Endodermal cell (in vitro differentiated cells): Measurements from ENCODE around the gene RASD1. TPM values are rescaled to one million over a fixed set of nuclear protein-coding genes. Genes with fewer than 3 reads are reported as not detected.

Source experiments
- DNase-seq: peaks from one replicate; pipeline ENCODE4 v3.0.0-alpha.2; 2017
- H3K27ac ChIP-seq: 2 replicates; pipeline ENCODE4 v1.5.1; 2013; ENCODE audit warnings: mild to moderate bottlenecking, low read depth, low read length, moderate library complexity
- H3K27me3 ChIP-seq: 2 replicates; pipeline ENCODE4 v1.6.1; 2013; ENCODE audit warnings: mild to moderate bottlenecking, low read length, moderate library complexity; ENCODE audit not compliant: insufficient read depth, control insufficient read depth, poor library complexity, severe bottlenecking
- H3K36me3 ChIP-seq: 2 replicates; pipeline ENCODE4 v1.7.0; 2013; ENCODE audit warnings: mild to moderate bottlenecking, low read length, moderate library complexity; ENCODE audit not compliant: control insufficient read depth, insufficient read depth
- H3K4me1 ChIP-seq: one replicate; pipeline ENCODE4 v1.7.0; 2013; ENCODE audit warnings: low read length; ENCODE audit not compliant: control insufficient read depth, insufficient read depth
- H3K4me3 ChIP-seq: 2 replicates; pipeline ENCODE4 v1.5.1; 2013; ENCODE audit warnings: mild to moderate bottlenecking, low read length, moderate library complexity
- H3K9ac ChIP-seq: 2 replicates; pipeline ENCODE4 v1.6.1; 2013; ENCODE audit warnings: mild to moderate bottlenecking, low read length, moderate library complexity; ENCODE audit not compliant: poor library complexity, severe bottlenecking; ENCODE audit errors: extremely low read depth
- H3K9me3 ChIP-seq: 2 replicates; pipeline ENCODE4 v1.6.1; 2013; ENCODE audit warnings: mild to moderate bottlenecking, low read length, moderate library complexity; ENCODE audit not compliant: control insufficient read depth
- H3K27ac Mint-ChIP-seq: 2 replicates; pipeline ENCODE4 v1.8.0; 2020; ENCODE audit warnings: mixed read lengths
- H3K27me3 Mint-ChIP-seq: 2 replicates; pipeline ENCODE4 v1.8.0; 2021; ENCODE audit warnings: mild to moderate bottlenecking, mixed read lengths; ENCODE audit not compliant: insufficient read depth
- H3K36me3 Mint-ChIP-seq: 2 replicates; pipeline ENCODE4 v1.8.0; 2020; ENCODE audit warnings: low read depth, mixed read lengths
- H3K4me1 Mint-ChIP-seq: 2 replicates; pipeline ENCODE4 v1.8.0; 2020; ENCODE audit warnings: mixed read lengths
- H3K4me3 Mint-ChIP-seq: 2 replicates; pipeline ENCODE4 v1.8.0; 2020; ENCODE audit warnings: mild to moderate bottlenecking, moderate library complexity, mixed read lengths
- H3K9me3 Mint-ChIP-seq: 2 replicates; pipeline ENCODE4 v1.8.0; 2020; ENCODE audit warnings: mild to moderate bottlenecking, mixed read lengths
- CTCF ChIP-seq: fragments of 200-600 bp; sonication (generic); conservative IDR thresholded peaks from 2 replicates; pipeline ENCODE4 v1.5.0; 2021; ENCODE audit warnings: antibody characterized with exemption, mild to moderate bottlenecking
- WGBS, 2 experiments: methylation state at CpG; one replicate each; pipeline versions ENCODE4 v1.1.5 to v1.1.7; 2013; ENCODE audit warnings: missing lambda C conversion rate in 2 of 2, mixed read lengths in 1 of 2; ENCODE audit not compliant: insufficient coverage in 1 of 2, insufficient read length in 1 of 2; 5-methylcytosine and 5-hydroxymethylcytosine counted together
- total RNA-seq, 2 donors: library from RNA; stranded (reverse); fragmentation: NEBNext Ultra II Directional in 1 of 2; extraction: Animal tissue kit (Norgen Biotek cat#: 25700) in 1 of 2; gene quantifications; 2 replicates in 1 of 2; 3 replicates in 1 of 2; pipeline ENCODE4 v1.2.1, GENCODE V29; 2021

The RASD1 gene
- total RNA-seq, 2 donors from 2014 or later = 1.9 to 2.5 TPM

- H3K36me3 Mint-ChIP-seq = no peaks in the 10 kb centered on the region
- peaks cover 10% of the 10 kb centered on the region for H3K4me1 Mint-ChIP-seq
- H3K27me3 Mint-ChIP-seq = no peaks in the 10 kb centered on the region
- WGBS, 2 experiments = 78 to 84% methylated on average over 8 to 15 of the region's 15 CpGs
- Histone ChIP-seq H3K4me1 (peaks cover 8% of the 10 kb centered on the region), H3K9me3 (no peaks in the 10 kb centered on the region), H3K27me3 (no peaks in the 10 kb centered on the region), H3K27ac (no peak overlapping the region), H3K9ac (no peak overlapping the region), H3K4me3 (no peak overlapping the region), H3K36me3 (no peaks in the 10 kb centered on the region)
- no peak for DNase-seq
- H3K4me3 Mint-ChIP-seq = no peak overlapping the region
- no peak overlapping the region for H3K27ac Mint-ChIP-seq
- no peak for TF ChIP-seq CTCF
- H3K9me3 Mint-ChIP-seq = no peaks in the 10 kb centered on the region
Observed at GRCh38 chr17:17518014-17518413, 21.8 kb upstream of the RASD1 start.

DNA sequence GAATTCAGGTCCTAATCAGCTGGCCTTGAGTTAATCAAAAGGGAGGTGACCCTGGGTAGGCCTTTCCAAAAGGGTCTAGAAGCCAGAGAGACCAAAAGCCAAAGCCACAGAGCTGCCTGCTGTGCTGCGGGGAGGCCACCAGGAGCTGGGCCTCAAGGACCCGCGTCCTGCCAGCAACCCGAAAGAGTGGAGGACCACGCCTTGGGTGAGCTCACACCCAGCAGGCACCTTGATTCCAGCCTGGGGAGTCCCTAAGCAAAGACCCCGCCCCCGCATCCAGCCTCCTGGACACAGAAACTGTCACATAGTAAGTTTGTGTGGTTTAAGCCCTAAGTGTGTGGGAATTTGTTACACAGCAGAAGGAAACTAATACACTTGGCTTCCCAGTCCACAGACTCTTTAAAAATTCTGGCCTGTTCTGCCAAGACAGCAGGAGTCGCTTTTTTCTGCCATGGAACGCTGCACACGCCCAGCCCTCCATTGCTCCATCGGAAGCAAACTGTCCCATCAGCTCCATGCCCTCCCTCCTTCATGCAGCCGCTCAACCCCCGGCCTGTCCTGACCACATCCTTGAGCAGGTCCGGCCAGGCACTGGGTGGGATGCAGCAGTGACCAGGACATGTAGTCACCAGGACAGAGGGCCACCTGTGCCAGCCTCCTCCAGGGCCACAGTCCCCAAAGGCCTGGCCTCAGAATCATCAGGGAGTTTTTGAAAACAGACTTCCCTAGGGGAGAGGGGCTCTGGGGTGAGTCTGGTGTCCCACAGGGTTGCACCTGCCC lies 20.9 kb upstream of the RASD1 start:
- Histone ChIP-seq H3K27ac (no peak overlapping the region), H3K4me1 (no peaks in the 10 kb centered on the region), H3K9me3 (no peaks in the 10 kb centered on the region), H3K9ac (no peak overlapping the region), H3K27me3 (no peaks in the 10 kb centered on the region), H3K36me3 (no peaks in the 10 kb centered on the region), H3K4me3 (no peak overlapping the region)
- H3K27me3 Mint-ChIP-seq = no peaks in the 10 kb centered on the region
- peak; percentile 16 for TF ChIP-seq CTCF
- H3K27ac Mint-ChIP-seq = peak overlapping the region; percentile 64
- 85 to 89% methylated on average over 14 of the region's 14 CpGs for WGBS, 2 experiments
- no peaks in the 10 kb centered on the region for H3K9me3 Mint-ChIP-seq
- H3K4me3 Mint-ChIP-seq = no peak overlapping the region
- DNase-seq = no peak
- H3K4me1 Mint-ChIP-seq = peaks cover 1% of the 10 kb centered on the region
- H3K36me3 Mint-ChIP-seq = no peaks in the 10 kb centered on the region

GRCh38 chr17:17515934-17516930 lies 20.0 kb upstream of the RASD1 start:
- no peaks in the 10 kb centered on the region for H3K4me1 Mint-ChIP-seq
- H3K27ac Mint-ChIP-seq = peak overlapping the region; percentile 64
- no peaks in the 10 kb centered on the region for H3K36me3 Mint-ChIP-seq
- H3K9me3 ChIP-seq = no peaks in the 10 kb centered on the region
- no peaks in the 10 kb centered on the region for H3K36me3 ChIP-seq
- H3K27ac ChIP-seq = no peak overlapping the region
- no peaks in the 10 kb centered on the region for H3K9me3 Mint-ChIP-seq
- no peak overlapping the region for H3K4me3 Mint-ChIP-seq
- WGBS, 2 experiments = 91% methylated on average over 13 to 21 of the region's 21 CpGs
- H3K4me1 ChIP-seq = no peaks in the 10 kb centered on the region
- H3K4me3 ChIP-seq = no peak overlapping the region
- H3K9ac ChIP-seq = no peak overlapping the region
- no peak for DNase-seq
- no peak for TF ChIP-seq CTCF
- H3K27me3 ChIP-seq = no peaks in the 10 kb centered on the region
- H3K27me3 Mint-ChIP-seq = no peaks in the 10 kb centered on the region
